DMS53 treated with DMSO at 0.1 percent for 48 hours (cell line): ENCODE data around the gene SMIM36.
"Not testable (repeated sequence)": the region's sequence is repeated elsewhere in the genome, so short reads cannot be mapped to it uniquely, and the experiment has no call there.

Source experiments
- DNase-seq: peaks from one replicate; lab custom pipeline; 2025; ENCODE audit not compliant: unreplicated experiment; lab: John Stamatoyannopoulos, UW

The SMIM36 gene

GRCh38 chr17:55507669-55508068, 3.6 kb downstream of the SMIM36 start:
- DNase-seq = not testable (repeated sequence)

DNA sequence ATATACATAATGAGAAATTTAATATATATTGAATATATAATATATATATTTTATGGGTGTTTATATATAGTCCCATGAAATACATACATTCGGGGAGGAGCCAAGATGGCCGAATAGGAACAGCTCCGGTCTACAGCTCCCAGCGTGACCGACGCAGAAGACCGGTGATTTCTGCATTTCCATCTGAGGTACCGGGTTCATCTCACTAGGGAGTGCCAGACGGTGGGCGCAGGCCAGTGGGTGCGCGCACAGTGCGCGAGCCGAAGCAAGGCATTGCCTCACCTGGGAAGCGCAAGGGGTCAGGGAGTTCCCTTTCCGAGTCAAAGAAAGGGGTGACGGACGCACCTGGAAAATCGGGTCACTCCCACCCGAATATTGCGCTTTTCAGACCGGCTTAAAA, 9.6 kb downstream of the SMIM36 start:
- DNase-seq = peak; percentile 8

DNA sequence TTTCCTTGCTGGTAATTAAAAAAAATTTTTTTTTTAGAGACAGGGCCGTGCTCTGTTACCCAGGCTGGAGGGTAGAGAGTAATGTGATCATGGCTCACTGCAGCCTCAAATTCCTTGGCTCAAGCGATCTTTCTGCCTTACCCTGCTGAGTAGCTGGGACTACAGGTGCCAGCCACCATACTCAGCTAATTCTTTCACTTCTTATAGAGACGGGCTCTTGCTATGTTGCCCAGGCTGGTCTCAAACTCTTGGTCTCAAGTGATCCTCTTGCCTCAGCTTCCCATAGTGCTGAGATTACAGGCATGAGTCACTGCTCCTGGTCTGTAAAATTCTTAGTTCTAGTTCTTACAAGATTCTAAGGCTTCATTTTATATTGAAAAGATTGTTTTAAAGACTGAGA, 11.1 kb downstream of the SMIM36 start:
- DNase-seq = no peak

- DNase-seq = no peak
Observed at GRCh38 chr17:55496094-55496881, 15.0 kb downstream of the SMIM36 start.

GRCh38 chr17:55495239-55495638, 16.0 kb downstream of the SMIM36 start:
- peak; percentile 39 for DNase-seq

DNA sequence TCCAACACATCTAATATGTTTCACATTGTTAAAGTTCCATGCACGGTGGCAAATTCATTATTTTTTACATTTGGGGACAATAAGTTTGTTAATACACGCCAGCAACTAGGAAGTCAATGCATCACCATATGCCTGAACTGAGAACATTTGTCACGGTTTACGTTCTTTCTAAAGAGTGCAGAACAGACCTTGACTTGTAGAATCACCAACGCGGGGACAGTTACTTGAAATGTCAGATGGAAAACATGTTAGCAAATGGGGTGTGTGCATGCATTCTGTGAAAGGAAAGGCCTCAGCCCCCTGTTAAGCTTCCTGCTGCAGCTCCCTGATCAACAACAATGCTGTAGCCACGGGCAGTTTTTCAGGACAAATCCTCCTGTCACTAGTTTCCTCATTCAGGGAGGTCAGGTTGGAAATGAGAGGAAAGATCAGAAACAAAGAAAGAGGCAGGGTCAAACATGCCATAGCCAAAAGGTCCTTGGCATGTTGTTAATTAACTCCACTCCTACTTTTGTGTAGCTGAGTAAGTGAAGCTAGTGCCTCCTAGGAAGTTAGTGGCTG, 18.4 kb downstream of the SMIM36 start:
- DNase-seq = no peak

DNA sequence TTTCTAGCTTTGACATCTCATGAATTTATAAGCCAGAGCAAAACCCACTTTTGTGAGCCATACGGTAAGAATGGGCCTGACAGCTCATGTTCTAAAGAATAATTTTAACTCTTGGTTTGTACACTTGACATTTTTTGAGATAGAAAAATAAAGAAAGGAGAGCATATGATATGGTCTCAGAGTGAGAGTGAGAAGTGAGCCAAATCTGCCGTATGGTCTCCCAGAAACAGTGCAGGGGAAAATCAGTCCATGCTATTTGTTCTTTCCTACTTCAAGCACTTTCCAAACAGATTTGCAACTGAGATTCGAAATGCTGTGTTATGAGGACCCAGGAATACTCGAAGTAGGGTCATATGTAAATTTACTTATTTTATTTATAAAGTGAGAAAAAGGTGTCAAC, 20.9 kb downstream of the SMIM36 start:
- DNase-seq = no peak

DNA sequence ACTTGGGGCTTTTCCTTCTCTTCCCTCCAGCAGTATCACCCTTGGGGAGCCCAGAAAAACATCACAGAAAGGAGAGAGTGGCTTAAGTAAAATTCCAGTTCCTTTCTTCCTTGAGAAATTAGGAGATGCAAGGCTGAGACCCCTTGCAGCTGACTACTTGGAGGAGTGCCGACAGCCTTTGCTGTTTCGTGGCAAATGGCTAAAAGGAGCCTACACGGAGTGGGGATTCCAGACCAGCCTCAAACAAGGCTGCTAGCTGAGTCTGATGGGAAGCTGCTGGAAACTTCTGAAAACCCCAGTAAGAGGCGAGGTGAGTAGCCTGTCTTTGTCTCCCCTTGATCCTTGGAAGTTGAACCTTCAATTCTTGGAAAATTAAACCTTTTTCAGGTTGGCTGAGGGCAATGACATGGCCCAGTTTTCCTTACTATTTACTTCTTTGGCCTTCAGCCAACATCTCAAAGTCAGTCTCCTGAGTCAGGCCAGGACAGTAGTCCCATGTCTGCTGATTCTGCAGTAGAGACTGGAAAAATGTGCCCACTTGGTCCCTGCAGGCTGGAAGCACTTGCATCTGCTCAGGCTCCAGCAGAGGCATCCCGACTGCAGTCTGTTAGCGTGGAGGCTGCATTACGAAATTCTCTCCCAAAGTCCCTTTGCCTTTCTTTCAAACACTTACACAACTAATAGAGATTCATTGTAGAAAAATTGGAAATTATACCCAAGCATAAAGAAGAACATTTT, 23.4 kb downstream of the SMIM36 start:
- DNase-seq = no peak

DNA sequence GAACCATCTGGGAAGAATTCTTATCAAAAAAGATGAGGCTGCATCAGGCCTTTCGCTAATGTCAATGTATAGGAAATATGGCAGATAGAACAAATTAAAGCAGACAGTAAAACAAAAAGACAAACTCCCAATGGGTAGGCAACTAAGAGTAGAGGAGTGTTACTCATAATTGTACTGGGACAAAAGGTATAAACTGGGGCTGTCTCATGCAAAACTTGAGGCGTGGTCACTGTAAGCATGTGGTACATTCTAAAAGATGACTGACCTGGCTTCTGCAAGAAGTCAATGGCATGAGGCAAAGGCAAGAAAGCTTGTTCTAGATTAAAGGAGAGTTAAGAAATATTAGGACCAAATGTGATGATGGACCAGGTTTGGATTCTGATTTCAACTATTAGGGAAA, 26.7 kb downstream of the SMIM36 start:
- DNase-seq = no peak

DNA sequence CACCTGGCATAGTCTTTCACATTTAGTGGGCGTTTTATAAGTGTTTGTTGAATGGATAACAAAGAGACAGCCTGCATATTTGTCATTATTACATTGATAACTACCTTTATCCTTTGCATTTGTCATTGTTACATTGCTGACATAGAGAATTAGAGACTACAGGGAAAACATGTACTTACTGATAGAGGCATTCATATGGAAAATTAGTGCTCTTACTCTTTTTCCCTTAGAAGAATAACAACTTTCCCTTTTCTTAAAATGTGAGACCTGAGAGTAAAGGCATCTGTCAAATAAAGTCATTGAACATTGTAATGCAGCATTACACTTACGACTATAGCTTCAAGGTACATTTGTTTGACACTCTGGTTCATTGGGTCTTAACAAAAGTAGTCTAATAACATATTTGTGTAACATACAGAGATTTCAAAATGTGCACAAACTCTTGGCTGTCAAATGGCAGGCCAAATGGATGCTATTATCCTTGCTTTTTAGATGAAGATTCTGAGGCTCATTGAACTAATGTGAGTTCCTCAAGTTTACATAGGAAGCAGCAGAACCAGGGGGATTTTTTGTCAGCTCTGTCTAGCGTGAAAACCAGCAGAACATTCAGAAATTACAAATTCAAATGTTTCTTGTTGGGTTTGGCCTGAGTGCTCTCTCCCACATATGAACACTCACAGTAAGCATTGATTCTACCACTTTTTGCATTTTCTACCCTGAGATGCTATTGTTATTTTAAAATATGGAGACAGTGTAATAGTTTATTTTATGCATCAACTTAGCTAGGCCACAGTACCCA, 28.5 kb downstream of the SMIM36 start:
- no peak for DNase-seq

GRCh38 chr17:55480631-55481315, 30.5 kb downstream of the SMIM36 start:
- no peak for DNase-seq

- no peak for DNase-seq
Observed at GRCh38 chr17:55479903-55480302, 31.3 kb downstream of the SMIM36 start.

- DNase-seq = no peak
Observed at GRCh38 chr17:55478971-55479370, 32.3 kb downstream of the SMIM36 start.

- no peak for DNase-seq
Observed at GRCh38 chr17:55466671-55467070, 44.6 kb downstream of the SMIM36 start.

GRCh38 chr17:55465771-55466170, 45.5 kb downstream of the SMIM36 start:
- not testable (repeated sequence) for DNase-seq

- DNase-seq = no peak
Observed at GRCh38 chr17:55463600-55463999, 47.7 kb downstream of the SMIM36 start.

- no peak for DNase-seq
Observed at GRCh38 chr17:55462711-55463110, 48.5 kb downstream of the SMIM36 start.

DNA sequence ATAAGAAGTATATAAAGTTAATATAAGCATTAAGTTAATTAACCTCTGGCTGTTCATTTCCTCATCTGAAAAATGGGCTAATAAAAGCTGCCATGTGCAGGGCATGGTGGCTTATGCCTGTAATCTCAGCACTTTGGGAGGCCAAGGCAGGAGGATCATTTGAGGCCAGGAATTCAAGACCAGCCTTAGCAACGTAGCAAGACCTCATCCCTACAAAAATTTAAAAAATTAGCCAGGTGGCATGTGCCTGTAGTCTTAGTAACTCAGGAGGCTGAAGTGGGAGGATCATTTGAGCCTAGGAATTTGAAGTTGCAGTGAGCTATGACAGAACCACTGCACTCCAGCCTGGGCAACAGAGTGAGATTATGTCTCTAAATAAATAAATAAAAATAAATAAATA, 49.0 kb downstream of the SMIM36 start:
- no peak for DNase-seq

DNA sequence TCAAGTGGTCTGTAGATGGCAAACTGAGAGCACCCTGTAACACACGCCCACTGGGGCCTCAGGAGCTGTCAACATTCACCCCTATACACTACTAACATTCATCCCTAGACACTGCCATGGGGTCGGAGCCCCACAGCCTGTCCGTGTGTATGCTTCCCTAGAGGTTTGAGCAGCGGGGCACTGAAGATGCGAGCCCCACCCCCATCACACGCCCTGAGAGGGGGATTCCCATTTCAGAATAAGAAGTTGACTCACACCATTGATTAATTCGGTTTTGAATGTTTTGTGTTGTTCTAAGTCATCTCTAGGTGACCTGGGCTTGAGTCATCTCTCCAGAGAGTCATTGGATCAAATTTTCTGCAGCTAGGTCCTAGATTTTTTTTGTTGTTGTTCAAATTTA, 52.3 kb downstream of the SMIM36 start:
- DNase-seq = no peak

GRCh38 chr17:55458287-55458900, 52.9 kb downstream of the SMIM36 start:
- no peak for DNase-seq
